CD4-positive, alpha-beta T cell treated with Interleukin-17A for 4 hours (primary cell): ENCODE data around the gene LZTR1.
A peak's percentile ranks its signal among the peaks of the same experiment; 100 is the strongest.
"Not testable (repeated sequence)": the region's sequence is repeated elsewhere in the genome, so short reads cannot be mapped to it uniquely, and the experiment has no call there.

ENCODE experiments used
- DNase-seq: peaks from one replicate; pipeline ENCODE4 v3.0.0-alpha.2; 2020; ENCODE audit warnings: mixed read lengths

Gene LZTR1

DNA sequence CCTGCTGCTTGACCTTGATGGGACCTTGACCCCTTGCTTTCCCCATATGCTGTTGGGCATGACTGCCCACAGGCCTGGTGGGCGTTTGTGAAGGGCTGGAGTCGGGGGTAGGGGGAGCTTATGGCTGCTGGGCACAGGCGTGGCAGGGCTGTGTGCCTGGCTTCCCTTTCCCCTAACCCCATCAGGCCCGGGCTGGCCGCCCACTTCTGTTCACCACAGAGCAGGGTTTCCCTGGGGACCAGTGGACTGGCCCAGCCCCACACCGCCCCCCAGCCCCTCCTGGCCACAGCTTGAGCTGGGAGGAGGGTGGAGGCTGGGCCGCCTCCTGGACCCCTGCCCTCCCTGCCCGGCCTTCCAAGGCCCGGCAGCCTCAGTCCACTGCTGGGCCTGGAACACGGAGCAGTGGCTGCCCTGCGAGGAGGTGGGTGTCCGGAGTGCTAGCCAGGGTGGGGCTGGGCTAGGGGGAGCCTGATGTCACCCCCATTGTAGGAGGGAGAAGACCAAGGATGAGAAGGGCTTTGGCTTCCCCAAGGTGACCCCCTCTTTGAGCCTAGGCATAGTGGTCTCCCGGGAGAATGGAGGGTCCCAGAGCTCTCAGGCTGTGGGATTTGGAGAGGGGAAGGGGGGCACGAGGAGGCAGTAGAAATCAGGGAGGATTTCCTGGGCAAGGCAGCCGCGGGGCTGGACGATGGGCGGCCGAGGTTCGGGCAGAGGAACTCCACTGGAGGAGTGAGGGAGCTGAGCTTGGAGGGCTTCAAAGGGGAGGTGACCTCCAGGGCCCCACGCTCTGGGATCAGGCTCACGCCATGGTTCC is 15.0 kb upstream of the LZTR1 start, which contains the start of gene AIFM3:
AIFM3 (plus strand) TSS at position 373 of the 814 bp plus-strand sequence. CDS start 690 bp downstream, outside the sequence.
- no peak for DNase-seq

DNA sequence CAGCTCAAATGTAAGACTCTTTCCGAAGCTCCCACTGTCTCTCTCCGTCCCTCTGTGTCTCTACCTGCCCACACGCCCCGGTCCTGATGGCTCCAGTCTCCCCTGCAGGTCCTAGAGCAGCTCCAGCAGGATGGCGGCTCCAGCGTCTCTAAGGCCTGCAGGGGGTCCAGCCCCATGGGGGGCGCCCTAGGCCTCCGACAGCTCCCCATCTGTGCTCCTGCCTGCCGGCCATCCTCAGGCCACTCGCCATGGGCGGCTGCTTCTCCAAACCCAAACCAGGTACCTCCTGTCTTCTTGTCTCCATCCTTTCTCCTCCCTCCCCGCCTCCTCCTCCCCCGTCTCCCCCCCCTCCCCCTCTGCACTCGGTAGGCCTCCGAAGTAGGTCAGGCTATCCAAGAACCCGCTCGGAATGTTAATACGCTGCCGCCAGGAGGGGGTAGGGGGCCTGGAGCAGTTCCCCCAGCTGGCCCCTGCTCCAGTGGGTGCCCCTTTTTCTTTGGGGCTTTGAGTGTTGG is 14.3 kb upstream of the LZTR1 start:
- DNase-seq = no peak

DNA sequence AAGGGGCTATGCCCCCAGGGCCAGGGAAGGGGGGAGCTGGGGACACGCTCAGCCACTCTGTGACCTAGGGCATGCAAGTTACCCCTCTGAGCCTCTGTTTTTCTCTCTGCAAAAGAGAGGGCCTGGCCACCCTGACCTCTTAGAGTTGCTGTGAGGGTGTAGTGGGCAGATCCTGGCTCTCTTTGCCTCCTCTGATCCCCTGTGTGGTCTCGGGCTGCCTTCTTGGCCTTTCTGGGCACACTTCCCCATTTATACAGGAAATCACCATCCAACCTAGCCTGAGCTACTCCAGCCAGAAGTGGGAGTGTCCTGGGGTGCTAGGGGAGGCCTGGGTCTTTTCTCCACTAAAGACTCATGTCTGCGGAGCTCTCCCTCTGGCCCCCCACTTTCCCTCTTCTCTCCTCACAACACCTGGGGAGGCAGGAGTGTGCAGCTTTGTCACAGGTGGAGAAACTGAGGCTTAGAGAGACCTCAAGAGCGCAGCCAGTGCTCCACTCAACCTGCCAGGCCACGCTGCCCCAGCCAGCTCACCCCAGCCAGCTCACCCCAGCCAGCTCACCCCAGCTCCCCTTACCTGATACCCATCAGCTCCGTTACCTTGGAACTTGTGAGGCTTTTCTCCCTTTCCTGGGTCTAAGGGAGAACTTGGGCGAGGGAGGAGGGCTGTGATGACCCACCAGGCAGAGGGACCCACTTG is 13.7 kb upstream of the LZTR1 start:
- no peak for DNase-seq

DNA sequence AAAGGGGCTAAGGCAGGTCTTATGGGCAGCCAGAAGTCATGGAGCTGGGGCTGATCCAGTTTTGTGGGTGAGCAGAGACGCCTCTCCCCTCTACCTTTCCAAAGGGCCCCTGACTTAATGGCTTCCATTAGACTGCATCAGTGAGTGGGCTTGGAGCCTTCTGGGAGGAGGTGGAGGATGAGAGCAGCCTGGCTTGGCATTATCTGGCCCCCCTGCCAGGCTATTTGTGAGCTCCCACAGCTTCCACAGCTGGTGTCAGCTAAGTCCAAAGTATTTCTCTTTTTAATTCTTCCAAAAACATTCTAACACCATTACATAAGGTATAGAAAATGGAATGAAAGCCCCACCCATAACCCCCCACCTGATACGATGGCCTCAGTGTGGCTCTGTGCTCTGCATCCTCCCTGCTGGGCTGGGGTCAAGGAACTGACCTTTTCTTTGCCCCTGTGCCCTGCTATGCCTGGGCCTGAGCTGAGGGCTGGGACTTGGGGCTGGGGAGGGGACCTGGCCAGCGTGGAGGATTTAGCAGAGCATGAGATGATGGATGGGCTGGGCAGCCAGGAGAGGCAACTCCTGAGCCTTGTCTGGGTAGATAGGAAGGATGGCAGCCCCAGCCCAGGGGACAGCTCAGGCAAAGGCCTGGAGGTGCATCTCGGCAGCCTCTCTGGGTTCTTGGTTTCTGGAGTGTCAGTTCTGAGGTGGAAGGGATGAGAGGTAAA is 11.0 kb upstream of the LZTR1 start:
- no peak for DNase-seq

DNA sequence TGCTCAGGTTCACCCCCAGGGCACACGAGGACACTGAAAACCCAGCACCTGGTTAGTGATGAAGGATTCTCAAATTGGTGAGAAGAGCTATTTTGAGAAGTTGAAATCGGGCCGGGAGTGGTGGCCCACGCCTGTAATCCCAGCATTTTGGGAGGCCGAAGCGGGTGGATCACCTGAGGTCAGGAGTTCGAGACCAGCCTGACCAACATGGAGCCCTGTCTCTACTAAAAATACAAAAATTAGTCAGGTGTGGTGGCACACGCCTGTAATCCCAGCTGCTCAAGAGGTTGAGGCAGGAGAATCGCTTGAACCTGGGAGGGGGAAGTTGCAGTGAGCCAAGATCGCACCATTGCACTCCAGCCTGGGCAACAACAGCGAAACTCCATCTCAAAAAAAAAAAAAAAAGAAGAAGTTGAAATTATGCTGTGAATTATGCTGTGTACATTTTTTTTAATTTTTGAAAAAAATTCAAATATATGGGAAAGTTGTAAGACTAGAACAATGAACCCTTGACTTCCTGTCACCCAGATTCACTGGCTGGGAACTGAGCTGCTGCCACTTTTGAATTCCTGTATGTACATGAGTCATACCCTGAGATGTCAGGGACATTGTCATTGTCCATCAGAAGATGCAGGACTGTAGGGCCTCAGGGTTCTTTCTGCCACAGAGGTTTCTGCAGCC is 9.9 kb upstream of the LZTR1 start:
- not testable (repeated sequence) for DNase-seq

DNA sequence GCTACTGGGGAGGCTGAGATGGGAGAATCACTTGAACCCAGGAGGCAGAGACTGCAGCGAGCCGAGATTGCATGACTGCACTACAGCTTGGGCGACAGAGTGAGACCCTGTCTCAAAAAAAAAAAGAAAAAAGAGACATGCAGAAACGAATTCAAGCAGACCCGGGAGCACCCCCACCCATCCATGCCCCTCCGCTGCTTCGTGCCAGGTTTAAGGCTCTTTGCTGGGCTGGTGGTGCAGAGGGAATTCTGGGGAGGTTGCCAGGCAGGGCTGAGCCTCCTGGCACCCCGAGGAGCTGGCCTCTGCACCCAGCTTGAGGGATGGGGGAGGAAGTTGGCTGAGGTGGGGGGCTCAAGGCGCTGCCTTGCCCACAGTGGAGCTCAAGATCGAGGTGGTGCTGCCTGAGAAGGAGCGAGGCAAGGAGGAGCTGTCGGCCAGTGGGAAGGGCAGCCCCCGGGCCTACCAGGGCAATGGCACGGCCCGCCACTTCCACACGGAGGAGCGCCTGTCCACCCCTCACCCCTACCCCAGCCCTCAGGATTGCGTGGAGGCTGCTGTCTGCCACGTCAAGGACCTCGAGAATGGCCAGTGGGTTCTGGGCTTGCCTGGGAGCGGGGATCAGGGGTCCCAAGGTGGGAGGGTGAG is 9.0 kb upstream of the LZTR1 start:
- no peak for DNase-seq

DNA sequence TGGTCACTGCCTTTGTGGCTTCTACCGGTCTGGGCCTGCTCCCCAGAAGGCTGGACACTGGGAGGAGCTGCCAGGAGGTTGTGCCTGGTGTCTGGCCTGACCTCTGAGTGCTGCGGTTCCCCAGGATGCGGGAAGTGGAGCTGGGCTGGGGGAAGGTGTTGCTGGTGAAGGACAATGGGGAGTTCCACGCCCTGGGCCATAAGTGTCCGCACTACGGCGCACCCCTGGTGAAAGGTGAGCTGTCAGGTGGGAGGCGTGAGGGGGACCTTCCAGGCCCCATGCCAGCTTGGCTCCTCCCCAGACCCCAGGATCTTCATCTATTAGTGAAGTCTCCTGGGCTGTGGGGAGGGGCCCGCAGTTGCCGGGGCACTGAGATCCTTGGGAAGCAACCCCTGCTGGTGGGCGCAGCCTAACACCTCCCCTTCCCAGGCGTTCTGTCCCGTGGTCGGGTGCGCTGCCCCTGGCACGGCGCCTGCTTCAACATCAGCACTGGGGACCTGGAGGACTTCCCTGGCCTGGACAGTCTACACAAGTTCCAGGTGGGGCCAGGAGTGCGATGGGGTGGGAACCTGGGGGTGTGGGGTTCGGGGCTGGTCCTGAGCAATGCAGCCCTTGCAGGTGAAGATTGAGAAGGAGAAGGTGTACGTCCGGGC is 8.3 kb upstream of the LZTR1 start:
- no peak for DNase-seq

DNA sequence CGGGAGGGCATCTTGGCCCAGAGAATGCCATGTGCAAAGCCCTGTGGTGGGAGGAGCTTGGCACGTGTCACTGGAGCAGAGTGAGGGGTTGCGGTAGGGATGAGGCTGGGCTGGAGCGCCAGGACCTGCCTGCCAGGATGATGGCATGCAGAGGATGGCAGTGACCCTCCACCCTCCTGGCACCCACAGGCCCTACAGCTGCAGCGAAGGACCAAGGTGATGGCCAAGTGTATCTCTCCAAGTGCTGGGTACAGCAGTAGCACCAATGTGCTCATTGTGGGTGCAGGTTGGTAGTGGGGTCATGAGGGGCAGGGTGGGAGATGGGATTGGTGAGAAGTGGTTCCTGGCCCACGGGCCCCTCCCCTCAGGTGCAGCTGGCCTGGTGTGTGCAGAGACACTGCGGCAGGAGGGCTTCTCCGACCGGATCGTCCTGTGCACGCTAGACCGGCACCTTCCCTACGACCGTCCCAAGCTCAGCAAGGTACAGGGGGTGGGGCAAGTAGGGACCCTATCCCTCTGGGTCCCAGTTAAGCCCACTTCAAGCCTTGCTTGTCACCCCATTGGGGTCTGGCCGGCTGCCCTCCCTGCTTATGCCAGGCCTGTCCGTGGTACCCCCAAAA is 7.7 kb upstream of the LZTR1 start:
- DNase-seq = no peak

DNA sequence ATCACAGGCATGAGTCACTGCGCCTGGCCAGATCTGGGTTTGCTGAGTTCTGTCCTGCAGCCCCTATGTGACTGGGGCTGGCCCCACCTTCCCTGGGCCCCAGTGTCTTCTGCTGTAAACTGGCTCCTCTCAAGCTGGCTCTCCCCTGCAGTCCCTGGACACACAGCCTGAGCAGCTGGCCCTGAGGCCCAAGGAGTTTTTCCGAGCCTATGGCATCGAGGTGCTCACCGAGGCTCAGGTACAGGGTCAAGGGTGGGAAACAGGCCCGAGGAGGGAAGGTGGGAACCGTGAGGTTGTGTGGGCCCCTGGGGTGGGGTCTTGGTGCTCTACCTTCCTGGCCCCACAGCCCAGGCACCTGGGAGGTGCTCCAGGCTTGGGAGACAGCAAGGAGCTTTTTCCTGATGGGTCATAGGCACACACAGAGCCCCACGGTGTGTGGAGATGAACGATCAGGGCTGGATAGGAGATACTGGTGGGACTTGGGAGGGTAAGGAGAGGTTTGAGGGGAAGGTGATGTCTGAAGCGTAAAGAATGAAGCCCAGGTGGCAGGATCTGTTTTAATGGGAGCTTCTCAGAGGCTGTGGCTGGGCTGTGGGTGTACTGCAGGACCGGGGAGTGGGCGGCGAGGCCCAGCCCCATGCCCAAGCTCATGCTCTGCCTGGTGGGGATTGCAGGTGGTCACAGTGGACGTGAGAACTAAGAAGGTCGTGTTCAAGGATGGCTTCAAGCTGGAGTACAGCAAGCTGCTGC is 6.4 kb upstream of the LZTR1 start:
- DNase-seq = no peak

DNA sequence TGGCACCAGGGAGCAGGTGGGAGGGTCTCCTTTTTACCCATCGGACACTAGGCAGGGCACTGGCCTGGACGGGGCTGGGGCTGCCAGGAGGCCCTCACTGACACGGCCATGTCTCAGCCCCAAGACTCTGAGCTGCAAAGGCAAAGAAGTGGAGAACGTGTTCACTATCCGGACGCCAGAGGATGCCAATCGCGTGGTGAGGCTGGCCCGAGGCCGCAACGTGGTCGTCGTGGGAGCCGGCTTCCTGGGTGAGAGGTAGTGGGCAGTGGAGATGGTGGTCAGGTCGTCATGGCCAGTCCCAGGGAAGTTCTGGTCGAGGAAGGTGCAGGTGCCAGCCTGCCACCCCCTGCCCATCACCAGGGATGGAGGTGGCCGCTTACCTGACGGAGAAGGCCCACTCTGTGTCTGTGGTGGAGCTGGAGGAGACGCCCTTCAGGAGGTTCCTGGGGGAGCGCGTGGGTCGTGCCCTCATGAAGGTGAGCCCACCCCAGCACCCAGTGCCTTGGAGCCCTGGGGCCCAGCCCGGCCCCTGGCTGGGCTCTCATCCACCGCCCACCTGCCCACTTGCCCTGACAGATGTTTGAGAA is 5.7 kb upstream of the LZTR1 start:
- no peak for DNase-seq

DNA sequence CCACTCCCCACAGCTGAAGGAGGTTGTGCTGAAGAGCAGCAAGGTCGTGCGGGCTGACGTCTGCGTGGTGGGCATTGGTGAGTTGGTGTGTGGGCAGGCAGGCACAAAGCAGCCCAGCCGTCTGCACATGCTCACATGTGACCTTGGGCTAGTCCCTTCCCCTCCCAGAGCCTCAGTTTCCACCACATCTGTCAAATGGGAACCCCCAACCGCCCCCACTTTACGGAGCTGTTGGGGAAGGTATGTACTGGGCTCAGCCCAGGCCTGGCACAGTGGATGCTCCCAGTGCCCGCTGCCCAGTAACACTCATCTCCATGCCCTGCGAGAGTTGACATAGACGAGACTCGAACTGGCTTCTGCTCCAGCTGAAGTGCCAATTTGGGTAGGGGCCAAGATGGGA is 5.1 kb upstream of the LZTR1 start:
- DNase-seq = no peak

DNA sequence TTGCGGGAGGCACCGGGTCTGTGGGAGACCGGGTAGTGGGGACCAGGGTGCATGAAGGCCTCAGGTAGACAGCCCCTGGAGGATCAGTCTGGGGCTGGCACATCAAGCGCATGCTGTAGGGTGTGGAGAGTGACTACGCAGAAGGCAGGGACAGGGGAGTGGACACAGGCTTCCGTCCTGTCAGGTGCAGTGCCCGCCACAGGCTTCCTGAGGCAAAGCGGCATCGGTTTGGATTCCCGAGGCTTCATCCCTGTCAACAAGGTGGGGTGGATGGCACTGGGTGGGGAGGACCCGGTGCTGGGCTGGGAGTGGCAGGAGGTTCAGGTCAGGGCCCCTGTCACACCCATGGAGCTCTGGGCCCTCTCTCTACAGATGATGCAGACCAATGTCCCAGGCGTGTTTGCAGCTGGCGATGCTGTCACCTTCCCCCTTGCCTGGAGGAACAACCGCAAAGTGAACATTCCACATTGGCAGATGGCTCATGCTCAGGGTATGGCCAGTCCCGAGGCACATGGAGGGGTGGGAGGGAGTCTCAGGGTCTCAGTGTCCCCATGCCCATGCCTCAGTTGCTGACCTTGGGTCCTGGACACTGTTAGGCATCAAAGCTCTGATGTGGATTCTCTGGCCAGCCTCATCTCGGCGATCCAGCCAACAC is 4.5 kb upstream of the LZTR1 start:
- no peak for DNase-seq

DNA sequence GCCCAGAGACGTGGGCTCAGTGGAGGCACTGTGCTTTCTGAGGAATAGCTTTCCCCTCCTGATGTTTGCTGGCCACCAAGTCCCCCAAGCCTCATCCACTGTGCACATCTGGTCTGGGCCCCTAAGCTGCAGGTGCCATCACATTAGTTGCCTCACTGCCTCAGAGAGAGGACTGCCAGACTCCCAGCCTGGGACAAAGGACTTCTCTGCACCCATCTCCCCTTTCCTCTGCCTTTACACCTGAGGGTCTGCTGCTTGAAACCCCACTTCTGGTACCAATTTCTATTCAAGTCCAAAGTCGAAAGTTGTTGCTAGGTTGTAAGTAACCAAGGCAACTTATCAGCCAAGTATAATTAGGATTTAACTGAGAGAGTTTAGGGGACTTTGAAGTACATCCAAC is 3.7 kb upstream of the LZTR1 start:
- DNase-seq = no peak

DNA sequence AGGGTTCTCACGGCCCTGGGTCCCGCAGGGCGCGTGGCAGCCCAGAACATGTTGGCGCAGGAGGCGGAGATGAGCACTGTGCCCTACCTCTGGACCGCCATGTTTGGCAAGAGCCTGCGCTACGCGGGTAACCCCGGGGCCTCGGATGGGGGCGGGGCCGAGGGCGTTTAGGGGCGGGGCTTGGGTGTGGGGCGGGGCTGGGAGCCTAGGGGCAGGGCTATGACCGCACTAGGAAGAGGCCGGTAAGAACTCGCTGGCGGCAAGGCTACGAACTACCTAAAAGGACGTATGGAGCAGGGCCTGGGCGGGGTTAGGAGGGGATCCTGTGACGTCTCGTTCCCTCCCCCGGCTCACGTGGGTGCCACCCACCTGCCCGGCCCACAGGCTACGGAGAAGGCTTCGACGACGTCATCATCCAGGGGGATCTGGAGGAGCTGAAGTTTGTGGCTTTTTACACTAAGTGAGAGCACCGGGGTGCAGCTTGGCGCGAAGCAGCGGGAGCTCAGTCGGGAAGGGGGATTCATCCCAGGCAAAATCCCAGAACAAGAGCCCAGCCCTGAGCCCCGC is 2.8 kb upstream of the LZTR1 start:
- DNase-seq = peak; percentile 59

DNA sequence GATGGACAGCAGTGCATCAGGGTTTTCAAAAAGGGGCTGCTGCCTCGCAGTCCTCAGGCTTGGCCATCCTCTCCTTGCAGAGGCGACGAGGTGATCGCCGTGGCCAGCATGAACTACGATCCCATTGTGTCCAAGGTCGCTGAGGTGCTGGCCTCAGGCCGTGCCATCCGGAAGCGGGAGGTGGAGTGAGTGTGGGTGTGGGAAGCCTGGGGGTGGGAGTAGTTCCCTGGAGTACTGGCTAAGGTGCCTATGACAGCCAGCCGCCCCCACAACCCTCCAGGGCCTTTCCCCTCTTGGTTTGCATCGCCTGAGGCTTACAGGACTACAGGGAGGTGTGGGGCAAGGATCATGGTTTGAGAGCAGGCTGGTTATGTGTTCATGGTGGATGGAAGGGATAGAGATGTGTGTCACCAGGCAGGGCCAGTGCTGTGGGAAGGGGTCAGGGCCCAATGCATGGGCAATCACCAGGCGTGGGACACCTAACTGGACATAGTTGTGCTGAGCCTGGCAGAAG is 2.1 kb upstream of the LZTR1 start:
- DNase-seq = no peak

DNA sequence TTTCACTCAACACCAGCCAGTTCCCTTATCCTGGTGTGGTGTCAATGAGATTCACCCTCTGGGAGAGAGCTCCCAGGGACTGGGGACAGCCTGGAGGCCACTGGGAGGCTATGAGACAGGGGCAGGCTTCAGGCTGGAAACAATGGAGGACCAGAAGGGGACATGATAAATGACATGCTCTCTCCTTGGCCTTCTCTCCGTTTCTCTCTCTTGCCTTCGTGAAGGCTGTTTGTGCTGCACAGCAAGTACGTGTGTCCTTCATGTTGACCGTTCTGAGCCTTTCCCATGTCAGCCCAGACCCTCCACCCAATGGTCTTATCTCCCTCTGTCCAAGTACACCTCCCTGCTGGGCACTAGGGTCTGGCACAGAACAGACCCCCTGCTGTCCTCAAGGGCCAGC is 1.6 kb upstream of the LZTR1 start:
- DNase-seq = no peak

DNA sequence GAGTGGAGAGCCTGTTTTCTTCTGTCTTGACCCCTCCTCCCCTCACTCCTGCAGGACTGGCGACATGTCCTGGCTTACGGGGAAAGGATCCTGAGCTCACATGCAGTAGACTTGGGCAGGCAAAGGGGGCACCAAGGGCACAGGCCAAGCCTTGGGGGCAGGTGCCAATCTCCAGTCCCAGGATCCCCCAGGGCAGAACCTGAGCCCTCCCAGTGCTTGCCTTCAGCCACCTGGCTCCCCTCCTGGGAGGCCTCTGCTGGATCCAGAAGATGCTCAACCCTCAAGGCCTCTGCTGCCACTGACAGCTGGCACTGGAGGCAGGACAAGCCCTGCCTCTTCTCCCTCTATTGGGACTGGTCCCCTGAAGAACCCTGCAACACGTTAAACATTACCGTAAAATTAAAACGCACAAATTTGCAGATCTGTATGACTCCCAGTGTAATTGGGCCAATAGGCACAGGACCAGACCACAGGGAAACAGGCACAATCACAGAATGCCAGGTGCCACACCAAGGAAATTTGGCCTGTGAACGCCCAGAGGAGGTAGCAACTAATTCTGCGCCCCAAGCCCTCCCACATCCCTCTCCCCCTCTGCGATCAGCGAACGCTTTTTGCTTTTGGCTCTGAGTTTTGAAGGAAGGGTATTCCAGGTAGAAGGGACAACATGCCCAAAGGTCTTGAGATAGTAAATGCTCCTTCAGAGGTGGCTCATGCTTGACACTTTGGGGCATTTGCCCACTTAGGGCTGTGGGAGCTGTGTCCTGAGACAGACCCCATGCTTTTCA is 967 bp upstream of the LZTR1 start:
- DNase-seq = no peak

DNA sequence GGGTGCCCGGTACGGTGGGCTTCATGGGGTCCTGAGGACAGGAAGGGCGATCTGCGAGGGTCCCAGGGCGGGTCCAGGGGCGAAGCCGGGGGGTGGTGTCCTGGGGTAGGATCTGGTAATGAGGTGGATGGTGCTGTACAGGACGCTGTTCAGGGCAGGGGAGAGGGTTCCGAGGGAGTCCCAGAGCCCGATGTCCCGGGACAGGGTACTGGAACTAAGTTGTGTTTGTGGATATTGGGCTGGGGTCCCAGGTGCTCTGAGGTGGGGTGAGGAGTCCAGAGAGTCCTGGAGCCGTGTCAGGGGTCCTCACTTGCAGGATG is 426 bp downstream of the LZTR1 start:
- no peak for DNase-seq
